HL-60/S4 treated with retinoic acid at 250 ng/mL for 4 days and 3 days (cell line): Measurements from ENCODE around the gene RNPEPL1.

Source experiments
- in situ Hi-C: fragments of 300-500 bp; cut with MboI; formaldehyde crosslinking; loops from 2 replicates; pipeline ENCODE4 v1.7.0; 2022; ENCODE audit warnings: low sequenced_read_pairs

RNPEPL1 gene

DNA sequence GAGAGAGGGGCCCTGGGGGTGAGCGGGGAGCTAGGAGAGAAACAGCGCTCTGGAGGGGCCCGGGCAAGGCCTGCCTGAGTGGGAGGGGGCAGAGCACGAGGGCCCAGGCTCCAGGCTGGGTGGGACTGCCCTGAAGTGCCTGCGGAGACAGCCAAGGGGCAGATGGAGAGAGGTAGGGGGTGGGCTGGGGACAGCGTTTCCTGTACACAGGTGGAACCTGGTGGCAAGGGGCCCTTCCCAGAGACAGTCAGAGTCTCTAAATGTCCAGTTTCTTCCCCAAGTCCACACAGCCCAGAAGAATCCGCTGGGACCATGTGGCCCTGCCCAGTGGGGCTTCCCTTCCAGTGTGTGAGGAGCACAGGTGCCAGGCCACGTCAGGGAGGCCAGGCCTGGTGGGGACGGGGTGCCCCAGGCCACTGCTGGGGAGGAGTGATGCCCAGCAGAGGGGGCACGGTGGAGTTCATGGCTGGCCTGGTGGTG is 55.3 kb downstream of the RNPEPL1 start:
- in situ Hi-C loops = no loop called here

DNA sequence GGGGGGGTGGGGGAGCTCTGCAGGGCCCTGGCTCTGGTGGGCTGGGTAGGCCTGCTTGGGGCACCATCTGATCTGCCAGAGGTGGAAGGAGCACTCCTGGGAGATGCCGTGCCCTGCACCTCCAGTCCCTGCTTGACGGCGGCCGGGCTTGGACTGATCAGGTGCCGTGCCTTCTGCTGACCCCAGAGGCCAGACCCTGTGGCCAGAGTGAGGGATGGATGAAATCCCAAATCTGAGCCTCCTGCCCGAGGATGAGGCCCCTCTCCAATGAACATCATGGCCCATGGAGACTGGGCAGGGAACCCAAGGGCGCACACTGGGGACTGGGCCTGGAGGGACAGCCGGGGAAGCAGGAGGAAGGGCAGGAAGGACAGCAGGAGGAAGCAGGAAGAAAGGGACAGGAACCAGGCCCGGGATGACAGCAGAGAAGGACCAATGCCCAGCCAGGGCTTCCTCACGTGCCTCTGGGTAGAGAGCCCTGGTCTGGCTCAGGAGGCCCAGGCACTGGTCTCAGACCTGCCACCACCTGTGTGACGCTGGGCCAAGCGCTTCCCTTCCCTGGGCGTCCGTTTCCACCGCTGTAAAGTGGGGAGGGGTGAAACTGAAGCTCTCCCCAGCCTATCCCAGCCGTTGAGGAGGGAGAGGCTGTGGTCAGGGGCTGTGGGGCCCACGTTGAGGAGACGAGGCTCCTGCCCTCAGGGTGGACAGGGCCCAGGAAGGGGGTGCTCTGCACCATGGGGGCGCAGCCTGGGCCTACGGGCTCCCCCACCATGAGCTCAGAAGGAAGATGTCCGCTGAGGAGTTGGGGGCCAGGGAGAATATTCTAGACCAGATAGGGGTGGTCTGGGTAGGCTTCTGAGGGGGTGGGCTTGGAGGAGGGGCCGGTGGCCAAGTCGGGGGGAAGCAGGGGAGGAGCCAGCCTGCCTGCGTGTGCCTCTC is 56.0 kb downstream of the RNPEPL1 start:
- in situ Hi-C loops = no loop called here

DNA sequence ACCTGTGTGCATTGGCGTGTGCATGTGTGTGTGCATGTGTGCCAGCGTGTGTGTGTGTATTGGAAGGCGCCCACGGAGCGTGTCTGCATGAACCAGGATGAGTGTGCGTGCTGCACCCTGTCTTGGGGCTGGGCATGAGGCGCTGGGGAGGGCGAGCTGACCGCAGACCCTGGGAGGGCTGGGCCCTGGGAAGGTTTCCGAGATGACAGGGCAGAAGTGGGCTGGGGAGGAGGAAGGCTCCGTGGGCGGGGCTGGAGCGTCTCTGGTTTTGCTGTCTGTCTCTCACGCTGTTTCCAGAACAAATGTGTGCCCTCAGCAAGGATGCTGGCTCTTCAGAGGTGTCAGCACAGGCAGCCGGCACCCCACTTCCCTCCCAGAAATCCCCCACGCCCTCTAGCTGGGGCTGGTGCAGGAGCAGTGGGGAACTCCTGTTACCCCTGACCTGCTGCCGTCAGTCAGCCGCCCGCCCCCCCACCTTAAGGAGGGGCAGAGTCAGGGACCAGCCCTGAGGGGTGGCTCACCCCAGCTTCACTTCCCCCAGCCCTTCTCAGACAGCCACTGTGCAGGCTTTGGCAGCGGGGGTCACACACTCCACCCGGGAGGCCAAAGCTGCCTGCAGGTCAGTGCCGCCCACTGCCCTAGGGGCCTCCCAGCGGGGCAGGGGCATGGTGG is 56.8 kb downstream of the RNPEPL1 start, which contains the start of gene GPR35:
Gene GPR35, plus strand, starts transcription at position 531 of the 672 bp plus-strand sequence. CDS start 4,473 bp downstream, outside the sequence.
- in situ Hi-C loops = no loop called here

- in situ Hi-C loops = no loop called here
Observed at GRCh38 chr2:240626531-240627300, 58.4 kb downstream of the RNPEPL1 start.

DNA sequence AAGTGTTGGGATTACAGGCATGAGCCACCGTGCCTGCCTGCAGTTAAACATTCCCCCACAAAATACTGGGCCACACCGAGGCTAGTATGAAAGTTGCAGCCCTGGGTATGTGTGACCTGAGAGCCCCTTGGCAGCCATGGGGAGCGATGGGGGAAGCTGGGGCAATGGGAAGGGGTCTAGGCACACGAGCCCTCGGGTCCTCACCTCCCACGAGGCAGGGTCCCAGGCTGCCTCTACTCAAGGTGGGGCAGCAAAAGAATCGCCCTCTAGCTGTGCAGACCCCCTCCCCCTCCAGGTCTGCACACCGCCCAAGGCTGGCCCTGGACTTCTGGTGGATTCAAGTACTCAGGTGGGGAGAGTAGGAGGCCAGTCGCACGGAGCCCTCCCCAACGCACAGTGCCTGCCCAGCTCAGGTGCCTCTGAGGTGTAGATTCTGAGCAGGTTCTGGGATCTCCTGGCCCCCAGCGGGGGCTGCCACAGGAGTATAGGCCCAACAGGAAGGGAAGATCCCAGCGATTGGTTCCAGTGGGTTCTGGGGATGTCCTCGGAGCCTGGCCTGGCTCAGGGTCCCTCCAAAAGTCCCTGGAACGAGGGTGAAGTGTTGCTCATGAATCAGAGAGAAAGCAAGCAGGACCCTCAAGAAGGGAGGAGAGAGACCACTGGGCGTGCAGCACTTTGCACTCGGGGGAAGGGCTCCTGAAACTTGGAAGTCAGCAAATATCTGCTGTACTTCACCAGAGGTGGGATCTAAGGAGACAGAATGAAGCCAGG is 59.6 kb downstream of the RNPEPL1 start:
- in situ Hi-C loops = no loop called here

- in situ Hi-C loops = no loop called here
Observed at GRCh38 chr2:240628507-240628807, 60.2 kb downstream of the RNPEPL1 start.

GRCh38 chr2:240628808-240629618 is 60.7 kb downstream of the RNPEPL1 start:
- in situ Hi-C loops = no loop called here

GRCh38 chr2:240629619-240629967 is 61.3 kb downstream of the RNPEPL1 start:
- in situ Hi-C loops = no loop called here

GRCh38 chr2:240629968-240630770 is 61.9 kb downstream of the RNPEPL1 start:
- in situ Hi-C loops = no loop called here
